BE2C (cell line): ENCODE measurements around the gene PIGR.

ENCODE experiments used
- DNase-seq: peaks from one replicate; pipeline ENCODE4 v3.0.0-alpha.2; 2020
- H3K27me3 ChIP-seq: fragments of 250-450 bp; sonication (Bioruptor Pico); 2 replicates; pipeline ENCODE4 v1.5.1; 2020; ENCODE audit warnings: mild to moderate bottlenecking
- H3K36me3 ChIP-seq: fragments of 250-450 bp; sonication (Bioruptor Pico); 2 replicates; pipeline ENCODE4 v1.5.1; 2020; ENCODE audit warnings: mild to moderate bottlenecking
- H3K4me1 ChIP-seq: fragments of 250-450 bp; sonication (Bioruptor Pico); 2 replicates; pipeline ENCODE4 v1.5.1; 2020
- H3K4me3 ChIP-seq: 2 replicates; pipeline ENCODE4 v1.5.1; 2011; ENCODE audit warnings: low read depth, low read length
- H3K9me3 ChIP-seq: fragments of 250-450 bp; sonication (Bioruptor Pico); 2 replicates; pipeline ENCODE4 v1.5.1; 2020
- TF ChIP-seq, protein P1 (sequence below): IDR thresholded peaks from 2 replicates; pipeline ENCODE4 v1.5.1; 2012; ENCODE audit warnings: mild to moderate bottlenecking, low read depth, low read length

The PIGR gene

DNA sequence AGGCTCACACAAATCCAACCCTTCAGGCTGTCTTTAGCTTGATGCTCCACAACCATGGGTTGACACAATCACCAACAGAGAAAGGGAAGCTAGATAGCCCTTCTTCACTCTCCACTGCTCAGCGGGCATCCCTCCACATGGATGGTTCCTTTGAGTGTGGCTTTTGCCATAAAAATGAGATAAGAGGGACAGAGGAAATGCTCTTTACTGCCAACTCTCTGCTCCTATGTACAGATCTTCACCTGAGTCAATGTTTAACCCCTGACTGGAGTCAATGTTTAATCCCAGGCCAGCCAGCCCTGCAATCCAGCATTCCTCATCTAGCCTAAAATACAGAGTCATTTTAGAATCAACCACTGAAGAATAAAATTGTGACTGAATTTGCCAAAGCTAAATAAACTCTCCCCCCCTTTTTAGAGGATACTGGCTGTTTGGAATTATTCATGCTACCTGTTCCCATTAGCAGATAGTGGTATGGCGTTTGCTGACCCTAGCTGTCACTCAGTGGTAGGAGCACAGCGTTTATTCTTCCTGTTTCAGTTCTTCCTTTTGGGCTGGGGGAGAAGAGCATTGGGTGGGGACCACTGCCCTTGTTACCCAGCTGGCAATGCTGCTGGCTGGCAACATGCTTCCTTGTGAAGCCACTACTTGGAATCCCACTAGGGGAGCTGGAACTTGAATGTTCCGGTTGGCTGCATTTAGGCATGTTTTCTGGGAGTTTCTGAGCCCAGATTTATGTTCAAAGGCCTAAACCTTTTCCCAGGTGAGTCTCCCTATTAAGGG, 5.2 kb upstream of the PIGR start:
- no peak overlapping the region for H3K4me3 ChIP-seq
- TF ChIP-seq, protein P1, sequence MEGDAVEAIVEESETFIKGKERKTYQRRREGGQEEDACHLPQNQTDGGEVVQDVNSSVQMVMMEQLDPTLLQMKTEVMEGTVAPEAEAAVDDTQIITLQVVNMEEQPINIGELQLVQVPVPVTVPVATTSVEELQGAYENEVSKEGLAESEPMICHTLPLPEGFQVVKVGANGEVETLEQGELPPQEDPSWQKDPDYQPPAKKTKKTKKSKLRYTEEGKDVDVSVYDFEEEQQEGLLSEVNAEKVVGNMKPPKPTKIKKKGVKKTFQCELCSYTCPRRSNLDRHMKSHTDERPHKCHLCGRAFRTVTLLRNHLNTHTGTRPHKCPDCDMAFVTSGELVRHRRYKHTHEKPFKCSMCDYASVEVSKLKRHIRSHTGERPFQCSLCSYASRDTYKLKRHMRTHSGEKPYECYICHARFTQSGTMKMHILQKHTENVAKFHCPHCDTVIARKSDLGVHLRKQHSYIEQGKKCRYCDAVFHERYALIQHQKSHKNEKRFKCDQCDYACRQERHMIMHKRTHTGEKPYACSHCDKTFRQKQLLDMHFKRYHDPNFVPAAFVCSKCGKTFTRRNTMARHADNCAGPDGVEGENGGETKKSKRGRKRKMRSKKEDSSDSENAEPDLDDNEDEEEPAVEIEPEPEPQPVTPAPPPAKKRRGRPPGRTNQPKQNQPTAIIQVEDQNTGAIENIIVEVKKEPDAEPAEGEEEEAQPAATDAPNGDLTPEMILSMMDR: no peak
- no peak for DNase-seq
- no peaks in the 10 kb centered on the region for H3K9me3 ChIP-seq
- no peaks in the 10 kb centered on the region; the same call in 1 of the 2 replicates for H3K4me1 ChIP-seq
- no peaks in the 10 kb centered on the region; the same call in 1 of the 2 replicates for H3K27me3 ChIP-seq
- no peaks in the 10 kb centered on the region for H3K36me3 ChIP-seq

DNA sequence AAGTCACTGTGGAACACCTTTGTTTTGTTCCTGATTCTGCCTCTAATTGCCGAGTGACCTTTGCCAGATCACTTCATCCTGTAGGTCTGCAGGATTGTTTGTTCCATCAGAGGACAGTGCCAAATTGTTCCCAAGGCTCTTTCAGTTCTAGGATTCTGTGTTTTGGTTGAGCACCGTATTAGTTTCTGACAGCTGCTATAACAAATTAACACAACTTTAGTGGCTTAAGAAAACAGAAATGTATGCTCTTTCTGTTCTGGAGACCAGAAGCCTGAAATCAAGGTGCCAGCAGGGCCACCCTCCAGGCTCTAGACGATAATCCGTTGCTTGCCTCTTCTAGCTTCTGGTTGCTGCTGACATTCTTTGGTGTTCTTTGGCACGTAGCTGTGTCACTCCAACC, 3.4 kb upstream of the PIGR start:
- peaks cover 14% of the 10 kb centered on the region for H3K27me3 ChIP-seq
- TF ChIP-seq, protein P1: no peak
- DNase-seq: no peak
- H3K4me1 ChIP-seq: no peaks in the 10 kb centered on the region; the same call in 1 of the 2 replicates
- H3K4me3 ChIP-seq: no peak overlapping the region
- no peaks in the 10 kb centered on the region for H3K36me3 ChIP-seq
- H3K9me3 ChIP-seq: no peaks in the 10 kb centered on the region

GRCh38 chr1:206949208-206949607, 2.9 kb upstream of the PIGR start:
- Histone ChIP-seq H3K9me3 (no peaks in the 10 kb centered on the region), H3K27me3 (peaks cover 15% of the 10 kb centered on the region), H3K36me3 (no peaks in the 10 kb centered on the region), H3K4me3 (no peak overlapping the region), H3K4me1 (no peaks in the 10 kb centered on the region; the same call in 1 of the 2 replicates)
- DNase-seq: no peak
- TF ChIP-seq, protein P1: no peak

DNA sequence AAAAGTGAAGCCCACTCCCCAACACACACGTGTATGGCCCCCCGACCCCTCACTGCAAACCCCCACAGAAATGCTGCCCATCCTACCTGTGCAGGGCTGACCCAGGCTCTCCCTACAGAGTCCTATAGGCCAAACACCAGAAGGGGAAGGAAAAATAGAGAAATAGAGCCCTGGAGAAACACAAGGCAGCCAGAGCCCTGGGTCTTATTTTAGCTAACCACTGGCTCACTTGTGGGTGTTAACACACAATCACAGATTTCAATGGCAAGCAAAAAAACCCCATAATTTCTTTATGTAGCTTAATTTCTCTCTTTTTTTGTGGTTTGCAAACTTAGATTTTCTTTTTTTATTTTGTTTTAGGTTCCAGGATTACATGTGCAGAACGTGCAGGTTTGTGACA, 989 bp upstream of the PIGR start:
- Histone ChIP-seq H3K36me3 (no peaks in the 10 kb centered on the region), H3K9me3 (no peaks in the 10 kb centered on the region), H3K27me3 (peaks cover 15% of the 10 kb centered on the region), H3K4me1 (no peaks in the 10 kb centered on the region), H3K4me3 (no peak overlapping the region)
- TF ChIP-seq, protein P1: no peak
- no peak for DNase-seq

DNA sequence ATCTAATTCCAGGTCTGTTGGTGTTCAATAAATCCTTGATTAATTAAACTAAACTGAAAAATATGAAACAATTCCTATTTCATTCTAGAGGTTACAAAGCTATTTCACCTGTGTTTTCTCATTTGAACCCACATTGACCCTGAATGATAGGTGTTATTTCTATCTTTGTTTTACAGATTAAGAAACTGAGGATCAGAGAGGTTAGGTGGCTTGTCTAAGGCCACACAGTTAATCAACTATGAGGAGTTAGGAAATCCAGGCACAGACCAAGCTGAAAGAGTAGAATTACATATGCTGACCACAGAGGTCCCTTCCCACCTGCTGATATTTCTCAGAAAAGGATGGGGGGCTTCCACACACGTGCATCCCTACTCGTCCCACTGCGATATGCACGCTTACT, 487 bp downstream of the PIGR start:
- Histone ChIP-seq H3K27me3 (peaks cover 15% of the 10 kb centered on the region), H3K4me1 (no peaks in the 10 kb centered on the region), H3K9me3 (no peaks in the 10 kb centered on the region; the same call in 1 of the 2 replicates), H3K36me3 (no peaks in the 10 kb centered on the region), H3K4me3 (no peak overlapping the region)
- no peak for DNase-seq
- TF ChIP-seq, protein P1: no peak

- peaks cover 15% of the 10 kb centered on the region for H3K27me3 ChIP-seq
These were observed 1.6 kb downstream of the PIGR start for GRCh38 chr1:206944703-206945102.

More at GRCh38 chr1:206944703-206945102, 1.6 kb downstream of the PIGR start:
- TF ChIP-seq, protein P1: no peak
- Histone ChIP-seq H3K9me3 (no peaks in the 10 kb centered on the region; the same call in 1 of the 2 replicates), H3K36me3 (no peaks in the 10 kb centered on the region), H3K4me1 (no peaks in the 10 kb centered on the region), H3K4me3 (no peak overlapping the region)
- DNase-seq: no peak
